ENCODE measurements around the gene HACD3. TPM values are rescaled to one million over a fixed set of nuclear protein-coding genes. Genes with fewer than 3 reads are reported as not detected.
"Not testable (repeated sequence)": the region's sequence is repeated elsewhere in the genome, so short reads cannot be mapped to it uniquely, and the experiment has no call there.

HACD3 gene
- total RNA-seq, 1 donor from 2014 or later = 117 TPM

DNA sequence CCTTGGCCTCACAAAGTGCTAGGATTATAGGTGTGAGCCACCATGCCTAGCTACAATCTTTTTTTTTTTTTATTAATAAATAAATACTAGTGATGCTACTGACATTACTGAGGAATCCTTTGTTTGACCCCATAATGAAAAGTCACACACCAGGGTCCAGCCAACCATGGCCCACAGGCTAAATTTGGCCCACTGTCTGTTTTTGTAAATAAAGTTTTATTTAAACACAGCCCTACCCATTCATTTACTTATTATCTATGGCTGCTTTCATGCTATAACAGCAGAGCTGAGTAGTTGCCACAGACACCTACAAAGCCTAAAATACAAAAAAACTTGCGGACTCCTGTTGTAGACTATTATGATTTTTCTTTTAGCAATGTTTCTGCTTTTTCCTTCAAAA lies 73.3 kb downstream of the HACD3 start:
- no peak for DNase-seq

DNA sequence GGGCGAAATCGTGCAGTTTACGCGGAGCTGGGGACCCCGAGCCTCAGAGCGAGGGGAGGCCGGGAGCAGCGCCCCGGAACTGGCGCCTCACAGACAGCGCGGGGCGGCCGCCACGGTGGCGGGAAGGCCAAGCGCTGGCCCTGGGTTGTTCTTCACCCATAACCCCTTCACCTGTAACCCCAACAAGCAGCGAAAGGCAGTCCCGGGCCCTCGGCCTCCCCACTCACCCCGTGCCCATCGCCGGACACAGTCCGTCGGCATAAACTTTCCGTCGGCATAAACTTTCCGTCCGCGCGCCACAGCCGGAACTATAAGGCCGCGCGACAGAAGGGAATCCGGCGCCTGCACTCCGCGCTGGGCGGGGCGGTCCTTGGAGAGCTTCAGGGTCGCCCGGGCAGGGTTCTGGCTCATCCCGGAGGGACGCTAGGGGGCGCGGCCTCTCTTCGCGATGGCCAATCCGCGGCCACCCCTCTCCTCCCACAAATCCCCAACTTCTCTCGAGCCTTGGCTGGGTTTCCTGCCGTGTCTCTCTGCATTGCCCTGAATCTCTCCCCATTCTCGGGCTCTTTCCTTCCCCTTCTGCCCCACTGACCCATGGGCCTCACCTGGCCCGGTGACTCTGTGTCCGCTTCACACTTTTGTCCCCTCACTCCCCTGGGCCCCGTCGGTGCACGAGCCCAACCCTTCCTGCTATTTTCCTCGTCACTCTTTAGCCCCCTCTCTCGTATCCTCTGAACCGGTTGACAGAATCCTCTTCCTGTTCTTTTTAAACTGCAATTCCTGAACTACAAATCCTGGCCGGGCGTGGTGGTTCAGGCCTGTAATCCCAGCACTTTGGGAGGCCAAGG lies 80.8 kb downstream of the HACD3 start, which contains the start of gene INTS14:
Gene INTS14 (minus strand): TSS at position 261 of the 848 bp plus-strand sequence. CDS start 3,751 bp downstream, outside the sequence.
- peak; percentile 96 for DNase-seq

DNA sequence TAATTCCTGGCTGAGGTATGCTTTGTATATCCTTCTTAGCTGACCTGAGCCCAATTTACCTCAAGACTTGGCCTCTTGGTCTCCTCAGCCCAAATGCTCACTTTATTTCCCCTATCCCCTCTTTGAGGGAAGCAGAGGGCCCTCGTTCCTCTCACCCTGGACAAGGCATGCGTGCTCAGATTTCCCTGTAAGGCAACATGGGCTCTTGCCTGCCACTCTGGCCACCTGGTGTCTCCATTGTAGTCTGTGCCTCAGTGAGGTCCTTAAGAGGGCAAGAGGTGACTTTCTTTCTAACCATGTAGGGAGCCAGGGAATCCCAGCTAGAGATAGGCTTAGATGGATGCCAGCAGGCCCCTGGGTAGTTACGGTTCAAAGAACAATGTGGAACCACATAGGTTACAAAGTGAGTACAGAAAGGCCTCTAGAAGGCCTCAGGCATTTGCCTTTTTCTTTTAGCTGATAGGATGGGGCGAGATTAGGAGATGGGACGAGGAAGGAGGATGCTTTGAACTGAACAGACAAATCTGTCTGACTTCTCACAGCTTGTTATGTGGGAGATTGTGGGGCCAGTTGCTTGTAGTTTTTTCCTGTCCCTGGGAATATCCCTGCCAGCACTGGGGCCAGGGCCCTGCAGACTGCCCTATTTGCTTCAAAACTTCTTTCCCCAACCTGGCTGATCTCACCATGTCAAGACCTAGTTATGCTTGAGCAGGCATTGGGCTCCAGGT lies 81.8 kb downstream of the HACD3 start:
- no peak for DNase-seq

DNA sequence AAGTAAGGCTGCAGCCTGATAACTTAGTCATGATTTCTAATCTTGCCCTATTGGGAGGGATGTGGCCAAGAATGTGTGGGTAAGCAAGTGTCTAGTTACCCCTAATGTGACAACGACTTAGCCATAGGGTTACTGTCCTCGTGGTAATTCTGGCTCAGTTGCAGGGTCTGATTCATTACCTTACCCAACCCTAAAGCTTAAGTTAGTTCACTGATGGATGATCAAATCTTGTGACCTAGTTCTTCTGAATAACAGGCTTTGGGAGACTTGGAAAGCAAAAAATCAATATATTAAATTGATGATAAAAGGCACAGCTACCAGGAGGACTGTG lies 82.3 kb downstream of the HACD3 start:
- no peak for DNase-seq

DNA sequence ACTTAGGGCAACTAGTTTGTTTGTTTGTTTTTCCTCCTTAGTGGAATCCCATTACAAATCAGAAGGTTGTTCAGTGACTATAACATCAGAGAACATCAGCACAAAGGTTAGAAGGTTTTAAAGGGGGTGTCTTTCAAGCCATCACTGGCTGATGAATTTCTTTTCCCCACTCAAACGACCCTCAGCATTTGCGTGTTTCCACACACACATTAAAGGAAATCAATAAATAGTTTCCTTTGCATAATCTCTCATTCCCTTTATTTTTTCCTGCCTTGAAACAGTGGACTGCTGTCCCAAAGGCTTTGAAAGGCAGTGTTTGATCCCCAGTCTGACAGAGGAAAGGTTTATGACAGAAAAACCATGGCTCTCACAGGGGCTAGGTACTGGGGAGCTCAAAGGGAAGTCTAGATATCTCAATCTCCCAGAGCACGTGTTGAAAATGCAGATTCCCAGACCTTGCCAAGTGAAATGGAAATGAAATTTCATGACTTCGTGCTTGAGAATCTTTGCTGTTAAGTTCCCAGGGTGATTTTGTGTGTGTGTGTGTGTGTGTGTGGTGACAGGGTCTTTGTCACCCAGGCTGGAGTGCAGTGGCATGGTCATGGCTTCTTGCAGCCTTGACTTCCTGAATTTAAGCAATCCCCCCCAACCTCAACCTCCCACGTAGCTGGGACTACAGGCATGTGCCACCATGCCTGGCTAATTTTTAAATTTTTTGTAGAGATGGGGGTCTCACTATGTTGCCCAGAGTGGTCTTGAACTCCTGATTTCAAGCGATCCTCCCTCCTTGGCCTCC lies 82.9 kb downstream of the HACD3 start:
- no peak for DNase-seq

DNA sequence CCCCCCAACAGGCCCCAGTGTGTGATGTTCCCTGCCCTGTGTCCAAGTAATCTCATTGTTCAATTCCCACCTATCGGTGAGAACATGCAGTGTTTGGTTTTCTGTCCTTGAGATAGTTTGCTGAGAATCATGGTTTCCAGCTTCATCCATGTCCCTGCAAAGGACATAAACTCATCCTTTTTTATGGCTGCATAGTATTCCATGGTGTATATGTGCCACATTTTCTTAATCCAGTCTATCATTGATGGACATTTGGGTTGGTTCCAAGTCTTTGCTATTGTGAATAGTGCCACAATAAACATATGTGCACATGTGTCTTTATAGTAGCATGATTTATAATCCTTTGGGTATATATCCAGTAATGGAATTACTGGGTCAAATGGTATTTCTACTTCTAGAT lies 85.6 kb downstream of the HACD3 start:
- DNase-seq = not testable (repeated sequence)

DNA sequence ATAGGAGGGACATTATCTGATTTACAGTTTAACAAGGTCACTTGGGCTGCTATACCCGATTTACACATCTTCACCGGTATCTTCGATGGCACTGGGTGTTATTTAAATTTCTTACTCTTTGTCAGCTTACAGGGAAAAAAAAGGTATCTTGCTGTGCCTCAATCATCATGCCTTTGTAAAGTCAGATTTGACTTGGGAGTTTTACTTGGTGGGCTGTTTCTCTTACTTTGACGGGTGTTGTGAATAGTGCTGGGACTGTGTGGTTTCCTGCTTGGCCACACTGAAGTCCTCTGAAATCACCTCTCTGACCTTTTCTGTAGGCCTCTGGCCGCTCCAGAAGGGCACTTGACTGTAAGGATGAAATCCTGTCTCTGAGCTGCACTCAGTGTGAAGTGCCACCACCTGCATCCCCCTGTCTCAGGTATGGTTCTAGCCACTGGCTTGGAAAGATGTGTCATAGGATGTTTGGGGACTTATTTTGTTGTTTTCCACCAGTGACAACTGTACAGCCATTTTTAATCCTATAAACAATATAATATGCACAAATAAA lies 88.4 kb downstream of the HACD3 start:
- DNase-seq = no peak

DNA sequence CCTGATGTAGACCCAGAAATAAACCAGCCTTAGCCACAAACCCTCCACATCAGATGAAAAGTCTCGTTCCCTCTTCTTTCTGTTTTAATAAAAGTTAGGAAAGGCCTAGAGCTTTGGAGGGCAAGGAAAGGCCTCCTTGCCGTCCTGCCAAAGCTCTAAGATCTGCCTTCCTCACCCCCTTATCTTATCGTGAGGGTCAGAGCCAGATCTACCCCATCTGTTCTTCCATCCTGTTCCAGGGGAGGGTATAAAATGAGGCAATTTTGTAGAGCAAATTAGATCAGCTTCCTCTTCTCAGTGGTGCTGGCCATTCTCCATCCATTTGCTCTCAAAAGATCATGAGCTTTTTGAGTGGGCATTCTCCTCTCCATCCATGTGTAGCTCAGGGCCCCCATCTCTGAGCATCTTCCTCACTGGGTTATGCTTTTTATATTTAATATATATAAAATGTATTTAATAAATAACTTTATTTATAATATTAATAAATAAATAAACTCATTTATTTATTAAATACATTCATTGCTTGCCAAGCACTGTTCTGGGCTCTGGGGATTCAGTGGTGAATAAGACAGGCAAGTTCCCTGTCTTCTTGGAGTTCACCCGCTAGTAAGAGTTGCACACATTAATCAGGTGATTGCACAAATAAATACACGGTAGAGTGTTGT lies 89.5 kb downstream of the HACD3 start:
- DNase-seq = no peak

DNA sequence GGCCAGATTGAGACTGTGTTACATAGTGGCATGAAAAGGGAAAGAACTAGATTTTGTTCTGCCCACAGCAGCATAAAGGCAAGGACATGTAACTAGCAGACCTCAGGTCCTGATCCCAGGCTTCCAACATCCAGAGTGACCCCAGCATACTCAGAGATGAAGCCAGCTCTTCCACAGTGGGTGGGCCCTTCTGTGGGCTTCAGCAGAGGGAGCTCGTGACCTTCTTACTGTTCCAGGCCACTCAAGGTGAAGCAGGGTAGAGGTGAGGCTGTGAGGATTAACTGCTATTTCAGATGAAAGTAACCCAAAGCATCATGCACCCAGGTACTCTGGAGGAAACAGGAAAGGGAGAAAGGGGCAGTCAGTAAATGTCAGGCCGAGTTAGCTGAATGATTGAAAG lies 90.6 kb downstream of the HACD3 start:
- DNase-seq = no peak

DNA sequence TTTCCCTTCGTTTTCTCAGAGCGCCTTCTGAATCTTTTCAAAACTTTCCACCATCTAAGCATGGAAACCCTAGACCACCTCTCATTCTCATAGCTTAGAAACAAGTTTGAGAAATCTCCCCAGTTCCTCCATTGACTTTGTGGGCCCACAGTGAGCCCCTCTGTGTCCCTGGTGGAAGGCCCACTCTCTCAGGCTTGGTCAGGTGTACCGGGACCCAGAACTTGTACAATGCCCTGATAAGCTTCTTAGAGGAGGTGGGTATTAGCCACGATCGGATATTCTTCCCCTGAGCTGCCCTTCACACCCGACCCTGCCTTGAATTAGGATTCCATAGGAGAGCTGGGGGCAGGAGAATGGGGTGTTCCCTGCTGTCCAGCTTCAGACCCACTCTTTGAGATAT lies 91.4 kb downstream of the HACD3 start, which contains the start of gene SLC24A1:
Gene SLC24A1 (plus strand): TSS at position 301 of the 400 bp plus-strand sequence. CDS start 2,143 bp downstream, outside the sequence.
- no peak for DNase-seq

DNA sequence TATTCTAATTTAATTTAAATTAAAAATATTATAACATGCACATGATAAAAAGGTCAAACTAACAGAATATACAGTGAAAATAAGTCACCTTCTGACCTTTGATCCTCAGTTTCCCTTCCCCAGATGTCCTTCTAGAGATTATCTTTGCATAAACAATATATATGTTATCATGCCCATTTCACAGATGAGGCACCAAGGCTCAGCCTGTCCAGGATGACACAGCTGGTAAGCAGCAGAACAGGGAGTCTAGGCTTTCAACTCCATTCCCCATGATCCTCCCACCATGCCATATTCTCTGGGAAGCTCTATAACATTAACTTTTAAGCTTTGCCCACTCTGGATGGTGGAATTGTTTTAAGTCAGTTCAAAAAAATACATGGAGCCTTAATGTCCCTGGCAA lies 92.8 kb downstream of the HACD3 start:
- DNase-seq = no peak

DNA sequence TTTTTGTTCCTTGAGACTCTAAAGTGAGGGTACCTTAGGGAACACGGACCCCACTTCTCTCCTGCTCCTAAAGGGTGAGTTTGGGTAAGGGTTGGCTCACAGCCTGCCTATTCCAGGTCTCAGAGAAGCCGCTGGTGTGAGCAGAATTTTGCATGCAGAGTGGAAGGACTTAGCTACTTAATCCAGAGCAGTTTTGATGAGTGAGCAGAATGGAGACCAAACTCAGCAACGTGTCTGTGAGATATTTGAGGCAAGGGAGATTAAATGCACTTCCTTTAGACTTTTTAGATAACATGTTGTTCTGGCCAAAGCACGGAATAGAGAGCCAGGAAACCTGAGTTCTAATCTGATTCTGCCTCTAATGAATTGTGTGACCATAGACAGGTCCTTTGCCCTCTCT lies 96.6 kb downstream of the HACD3 start:
- no peak for DNase-seq

Small RNA genes within 50 kb of the gene (small RNA-seq; reads per million reads assigned to genes)
- gene RF00019 = not detected
- not detected for gene RNU6-19P

Other genes with a start within 250 kb of the HACD3 start
- 7.3 TPM for gene PARP16, start 243.6 kb upstream of the HACD3 start, total RNA-seq
- gene RNU5A-1, start 234.4 kb upstream of the HACD3 start, total RNA-seq = not detected
- gene RNU5B-1, start 225.8 kb upstream of the HACD3 start, total RNA-seq = not detected
- 7.6 TPM for gene IGDCC3, start 152.5 kb upstream of the HACD3 start, total RNA-seq
- 7.8 TPM for gene IGDCC4, start 107.5 kb upstream of the HACD3 start, total RNA-seq
- 83.8 TPM for gene DPP8, start 12.8 kb upstream of the HACD3 start, total RNA-seq
- gene INTS14, start 80.7 kb downstream of the HACD3 start, total RNA-seq = 26.7 TPM
- gene SLC24A1, start 91.5 kb downstream of the HACD3 start, total RNA-seq = 1.4 TPM